K562 (cell line): Measurements from ENCODE around the gene PRR15L. TPM values are rescaled to one million over a fixed set of nuclear protein-coding genes. Genes with fewer than 3 reads are reported as not detected.
A peak's percentile ranks its signal among the peaks of the same experiment; 100 is the strongest.

ENCODE experiments used
- ARID3B ChIP-seq: fragments of 250-450 bp; sonication (Bioruptor Pico); IDR thresholded peaks from 2 replicates; pipeline ENCODE4 v1.4.0; 2020; ENCODE audit warnings: borderline replicate concordance
- BCLAF1 ChIP-seq, 2 experiments: fragments of 450-650 bp in 1 of 2; IDR thresholded peaks; 2 replicates each; pipeline ENCODE4 v1.6.1; 2011 to 2017; ENCODE audit warnings: low read depth in 2 of 2, antibody characterized with exemption in 1 of 2, borderline replicate concordance in 1 of 2, low read length in 1 of 2, mild to moderate bottlenecking in 1 of 2, mixed read lengths in 1 of 2; ENCODE audit not compliant: control insufficient read depth in 1 of 2
- CBFA2T2 ChIP-seq: fragments of 450-650 bp; conservative IDR thresholded peaks from 2 replicates; pipeline ENCODE4 v1.6.1; 2017; ENCODE audit warnings: mild to moderate bottlenecking
- CBFA2T3 ChIP-seq: fragments of 450-650 bp; IDR thresholded peaks from 2 replicates; pipeline ENCODE4 v1.6.1; 2017
- CCAR2 ChIP-seq: fragments of 200-400 bp; formaldehyde crosslinking; IDR thresholded peaks from 2 replicates; pipeline ENCODE4 v1.6.1; 2017; ENCODE audit warnings: mild to moderate bottlenecking, low read depth, low read length
- FOXO4 ChIP-seq: fragments of 450-650 bp; formaldehyde crosslinking; IDR thresholded peaks from 2 replicates; pipeline ENCODE4 v1.4.0; 2020; ENCODE audit warnings: mild to moderate bottlenecking, moderate library complexity
- HNRNPK ChIP-seq: fragments of 200-400 bp; formaldehyde crosslinking; IDR thresholded peaks from one replicate; pipeline ENCODE4 v1.6.1; 2018; ENCODE audit warnings: mild to moderate bottlenecking, low read depth, low read length; ENCODE audit not compliant: poor library complexity, severe bottlenecking
- IRF1 ChIP-seq: sonication (generic); formaldehyde crosslinking; IDR thresholded peaks from 2 replicates; pipeline ENCODE4 v1.8.0; 2022; ENCODE audit warnings: missing genetic modification reagents, mild to moderate bottlenecking, borderline replicate concordance
- RFX1 ChIP-seq: fragments of 450-650 bp; IDR thresholded peaks from 2 replicates; pipeline ENCODE4 v1.6.1; 2016; ENCODE audit warnings: mild to moderate bottlenecking, moderate library complexity
- TAL1 ChIP-seq: fragments of 450-650 bp; IDR thresholded peaks from 2 replicates; pipeline ENCODE4 v1.6.1; 2016; ENCODE audit warnings: mild to moderate bottlenecking
- TCF7 ChIP-seq: sonication (generic); IDR thresholded peaks from 2 replicates; pipeline ENCODE4 v1.6.1; 2016; ENCODE audit warnings: antibody characterized with exemption, borderline replicate concordance
- THRA ChIP-seq: fragments of 450-650 bp; IDR thresholded peaks from 2 replicates; pipeline ENCODE4 v1.6.1; 2017; ENCODE audit warnings: mild to moderate bottlenecking, moderate library complexity
- ZFX ChIP-seq: sonication (generic); formaldehyde crosslinking; IDR thresholded peaks from 2 replicates; pipeline ENCODE4 v1.8.0; 2022; ENCODE audit warnings: mild to moderate bottlenecking, missing genetic modification reagents, moderate library complexity
- ZNF165 ChIP-seq: fragments of 250-450 bp; sonication (Bioruptor Pico); IDR thresholded peaks from 2 replicates; pipeline ENCODE4 v1.4.0; 2020; ENCODE audit warnings: borderline replicate concordance
- ZNF436 ChIP-seq: fragments of 250-450, 450-650 bp; sonication (Bioruptor Pico); formaldehyde crosslinking; IDR thresholded peaks from 2 replicates; pipeline ENCODE4 v1.7.0; 2020; ENCODE audit warnings: mild to moderate bottlenecking
- ZNF57 ChIP-seq: fragments of 450-650 bp; formaldehyde crosslinking; IDR thresholded peaks from 2 replicates; pipeline ENCODE4 v1.4.0; 2020; ENCODE audit warnings: mild to moderate bottlenecking, moderate library complexity
- ZNF707 ChIP-seq: fragments of 250-450 bp; sonication (Bioruptor Pico); conservative IDR thresholded peaks from 2 replicates; pipeline ENCODE4 v1.8.0; 2022; ENCODE audit warnings: inconsistent platforms, mild to moderate bottlenecking, moderate library complexity
- polyA plus RNA-seq, 8 experiments: library from polyadenylated mRNA; depleted of rRNA in 4 of 8; stranded (reverse) in 5 of 8; unstranded in 3 of 8; fragments of >200 nt; fragmentation: Nextera tagmentation in 2 of 8; fragmentation: Illumina TruSeq in 1 of 8; extraction: Ambion mirVana in 2 of 8; extraction: Trizol in 1 of 8; gene quantifications; 2 replicates each; pipeline versions ENCODE4 v1.2.1 to v1.2.3, GENCODE V29; 2011 to 2014; ENCODE audit warnings: inconsistent platforms in 1 of 8, missing spikeins in 1 of 8
- total RNA-seq, 7 experiments: library from RNA; depleted of rRNA in 6 of 7; stranded (reverse); fragments of >200 nt in 6 of 7; fragmentation: Illumina TruSeq in 2 of 7; extraction: Trizol in 2 of 7; gene quantifications; 2 replicates each; pipeline versions ENCODE4 v1.2.1 to v1.2.3, GENCODE V29; 2011 to 2021; ENCODE audit warnings: low replicate concordance in 1 of 7

PRR15L gene
- total and polyA plus RNA-seq, 9 of the 15 experiments (the other 6 are each of a cell fraction or from before 2014, with no cell fraction given), result 0.03 TPM; not detected in 8

GRCh38 chr17:47902039-47902744 is 55.5 kb downstream of the PRR15L start (continued):
- no peak for TF ChIP-seq ZNF707 (CRISPR knock-in tag)
- no peak for TF ChIP-seq THRA
- peak; percentile 85 for TF ChIP-seq CBFA2T3
- peak; percentile 61 for TF ChIP-seq TAL1
- no peak for TF ChIP-seq BCLAF1 (IDR thresholded peaks at IDR 0.05; ENCODE audit: borderline replicate concordance in 1 of 2, control insufficient read depth in 1 of 2, low read depth in 2 of 2, low read length in 1 of 2)
- no peak for TF ChIP-seq TCF7
- no peak for TF ChIP-seq CCAR2
- TF ChIP-seq IRF1, result no peak
- peak; percentile 71 for TF ChIP-seq CBFA2T2
- no peak for TF ChIP-seq ZNF436
- TF ChIP-seq FOXO4 (CRISPR knock-in tag), result no peak
- no peak for TF ChIP-seq ARID3B
- no peak for TF ChIP-seq RFX1
- TF ChIP-seq HNRNPK, result no peak
- no peak for TF ChIP-seq ZFX (CRISPR knock-in tag)
- TF ChIP-seq ZNF57, result no peak
- TF ChIP-seq ZNF165 (CRISPR knock-in tag), result no peak
